Measurements from ENCODE around the gene GYS1.

DNA sequence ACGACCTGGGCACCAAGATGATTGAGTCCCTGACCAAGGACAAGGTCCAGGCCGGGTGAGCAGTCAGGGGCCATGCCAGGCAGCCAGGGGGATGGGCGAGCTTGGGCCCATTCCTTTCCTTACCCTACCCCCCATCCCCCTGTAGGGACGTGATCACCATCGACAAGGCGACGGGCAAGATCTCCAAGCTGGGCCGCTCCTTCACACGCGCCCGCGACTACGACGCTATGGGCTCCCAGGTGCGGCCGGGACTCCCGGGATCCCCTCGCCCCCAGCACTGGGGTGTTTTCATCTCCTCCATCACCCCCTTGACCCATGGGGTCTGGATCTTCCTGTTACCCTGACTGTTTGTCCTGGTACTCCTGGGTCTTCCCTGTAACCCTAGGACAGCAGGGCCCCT lies 16.7 kb upstream of the GYS1 start:
- TF ChIP-seq, protein P1, sequence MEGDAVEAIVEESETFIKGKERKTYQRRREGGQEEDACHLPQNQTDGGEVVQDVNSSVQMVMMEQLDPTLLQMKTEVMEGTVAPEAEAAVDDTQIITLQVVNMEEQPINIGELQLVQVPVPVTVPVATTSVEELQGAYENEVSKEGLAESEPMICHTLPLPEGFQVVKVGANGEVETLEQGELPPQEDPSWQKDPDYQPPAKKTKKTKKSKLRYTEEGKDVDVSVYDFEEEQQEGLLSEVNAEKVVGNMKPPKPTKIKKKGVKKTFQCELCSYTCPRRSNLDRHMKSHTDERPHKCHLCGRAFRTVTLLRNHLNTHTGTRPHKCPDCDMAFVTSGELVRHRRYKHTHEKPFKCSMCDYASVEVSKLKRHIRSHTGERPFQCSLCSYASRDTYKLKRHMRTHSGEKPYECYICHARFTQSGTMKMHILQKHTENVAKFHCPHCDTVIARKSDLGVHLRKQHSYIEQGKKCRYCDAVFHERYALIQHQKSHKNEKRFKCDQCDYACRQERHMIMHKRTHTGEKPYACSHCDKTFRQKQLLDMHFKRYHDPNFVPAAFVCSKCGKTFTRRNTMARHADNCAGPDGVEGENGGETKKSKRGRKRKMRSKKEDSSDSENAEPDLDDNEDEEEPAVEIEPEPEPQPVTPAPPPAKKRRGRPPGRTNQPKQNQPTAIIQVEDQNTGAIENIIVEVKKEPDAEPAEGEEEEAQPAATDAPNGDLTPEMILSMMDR (IDR thresholded peaks at IDR 0.05; ENCODE audit: insufficient read depth, low read length): no peak
- TF ChIP-seq POLR2AphosphoS5 (IDR thresholded peaks at IDR 0.05; ENCODE audit: low read depth): no peak
- TF ChIP-seq SPI1 (IDR thresholded peaks at IDR 0.05; ENCODE audit: borderline replicate concordance, low read depth): no peak
